GM12892 (cell line): ENCODE measurements around the gene ADIPOR1.

Experiments used
- POLR2AphosphoS5 ChIP-seq: IDR thresholded peaks from 2 replicates; pipeline ENCODE4 v1.6.1; 2011; ENCODE audit warnings: low read depth, low read length, control low read depth
- TAF1 ChIP-seq: IDR thresholded peaks from 2 replicates; pipeline ENCODE4 v1.6.1; 2011; ENCODE audit warnings: low read depth, mild to moderate bottlenecking, control low read depth, low read length, borderline replicate concordance

DNA sequence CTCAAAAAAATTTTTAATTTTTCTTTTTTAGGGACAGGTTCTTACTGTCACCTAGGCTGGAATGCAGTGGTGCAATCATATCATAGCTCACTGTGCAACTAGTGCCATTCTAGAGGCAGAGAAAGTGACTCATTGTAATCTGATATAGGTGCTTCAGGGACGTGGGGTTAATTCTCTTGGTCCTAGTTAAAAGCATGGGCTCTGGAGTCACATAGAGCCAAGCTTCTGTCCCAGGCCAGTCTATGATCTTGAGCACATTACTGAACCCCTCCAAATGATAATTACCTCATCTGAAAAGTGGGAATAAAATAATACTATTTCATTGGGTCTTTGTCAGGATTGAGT lies 1.1 kb upstream of the ADIPOR1 start:
- no peak for TF ChIP-seq POLR2AphosphoS5
- no peak for TF ChIP-seq TAF1
